IMR-90 (cell line): ENCODE data around the gene TMEM184B. TPM values are rescaled to one million over a fixed set of nuclear protein-coding genes. Genes with fewer than 3 reads are reported as not detected.

Experiments used
- ATAC-seq: fragments of 200-7000 bp; cut with Tn5 transposase; 2 replicates; pipeline ENCODE4 v1.9.1; 2020; ENCODE audit warnings: low read depth, mild to moderate bottlenecking, moderate library complexity
- BruUV-seq: library from RNA; stranded (reverse); fragments of 400-500 nt; replicated peaks from 2 replicates; lab custom pipeline; 2021; lab: Mats Ljungman, UMichigan
- CTCF ChIA-PET: fragments of 300-600 bp; formaldehyde crosslinking; extraction: SDS; loops from one replicate; lab custom pipeline; 2021; ENCODE audit warnings: antibody characterized with exemption; lab: Yijun Ruan, JAX
- POLR2A ChIA-PET: fragments of 300-600 bp; sonication (Branson Sonifier 250); formaldehyde crosslinking; loops from one replicate; lab custom pipeline; 2022; ENCODE audit warnings: antibody characterized with exemption; ENCODE audit not compliant: unreplicated experiment; lab: Charles Lee
- DNase-seq: peaks from one replicate; pipeline ENCODE4 v3.0.0; 2013
- H2AFZ ChIP-seq: replicated peaks from 2 replicates; pipeline ENCODE3; 2013; ENCODE audit warnings: low read length, mild to moderate bottlenecking; ENCODE audit not compliant: poor library complexity
- H2AK5ac ChIP-seq: 2 replicates; pipeline ENCODE4 v1.6.1; 2013; ENCODE audit warnings: low read depth, low read length, inconsistent platforms
- H2AK9ac ChIP-seq: replicated peaks from 2 replicates; pipeline ENCODE3; 2013; ENCODE audit warnings: mild to moderate bottlenecking, low read depth, low read length, moderate library complexity; ENCODE audit not compliant: poor library complexity
- H2BK120ac ChIP-seq: 2 replicates; pipeline ENCODE4 v1.6.1; 2013; ENCODE audit warnings: low read depth, low read length, inconsistent platforms
- H2BK15ac ChIP-seq: 3 replicates; pipeline ENCODE4 v1.6.1; 2013; ENCODE audit warnings: low read depth, low read length, inconsistent platforms
- H2BK20ac ChIP-seq: 2 replicates; pipeline ENCODE4 v1.6.1; 2013; ENCODE audit warnings: low read depth, mild to moderate bottlenecking, inconsistent platforms, low read length, moderate library complexity
- H2BK5ac ChIP-seq: 2 replicates; pipeline ENCODE4 v1.6.1; 2013; ENCODE audit warnings: mild to moderate bottlenecking, low read depth, low read length, inconsistent platforms; ENCODE audit not compliant: poor library complexity, severe bottlenecking
- H3K14ac ChIP-seq: replicated peaks from 2 replicates; pipeline ENCODE4 v1.6.1; 2013; ENCODE audit warnings: low read depth, low read length, inconsistent platforms
- H3K18ac ChIP-seq: 2 replicates; pipeline ENCODE4 v1.6.1; 2013; ENCODE audit warnings: low read depth, low read length, control low read depth
- H3K23ac ChIP-seq: 2 replicates; pipeline ENCODE4 v1.6.1; 2013; ENCODE audit warnings: low read depth, low read length, inconsistent platforms
- H3K27ac ChIP-seq: 2 replicates; pipeline ENCODE4 v1.5.1; 2013; ENCODE audit warnings: mild to moderate bottlenecking, control low read depth, low read length; ENCODE audit not compliant: insufficient read depth
- H3K27me3 ChIP-seq: 2 replicates; pipeline ENCODE4 v1.6.1; 2013; ENCODE audit warnings: low read length; ENCODE audit not compliant: control insufficient read depth, insufficient read depth
- H3K36me3 ChIP-seq: 2 replicates; pipeline ENCODE4 v1.6.1; 2013; ENCODE audit warnings: low read length, mixed read lengths; ENCODE audit not compliant: control insufficient read depth, insufficient read depth
- H3K4ac ChIP-seq: 2 replicates; pipeline ENCODE4 v1.6.1; 2013; ENCODE audit warnings: low read depth, low read length, inconsistent platforms
- H3K4me1 ChIP-seq: 2 replicates; pipeline ENCODE4 v1.6.1; 2013; ENCODE audit warnings: low read length, mixed read lengths; ENCODE audit not compliant: control insufficient read depth, insufficient read depth
- H3K4me2 ChIP-seq: 2 replicates; pipeline ENCODE4 v1.6.1; 2013; ENCODE audit warnings: low read depth, mild to moderate bottlenecking, control low read depth, low read length, moderate library complexity
- H3K4me3 ChIP-seq: 2 replicates; pipeline ENCODE4 v1.5.1; 2013; ENCODE audit warnings: low read depth, mild to moderate bottlenecking, control low read depth, low read length, moderate library complexity; ENCODE audit not compliant: insufficient read depth
- H3K56ac ChIP-seq: 2 replicates; pipeline ENCODE4 v1.6.1; 2013; ENCODE audit warnings: low read length, inconsistent platforms; ENCODE audit not compliant: insufficient read depth; ENCODE audit errors: extremely low read depth
- H3K79me1 ChIP-seq, 2 experiments: 2 replicates each; pipeline ENCODE4 v1.6.1; 2013; ENCODE audit warnings: low read length in 2 of 2, inconsistent platforms in 1 of 2, low read depth in 1 of 2
- H3K9ac ChIP-seq: 2 replicates; pipeline ENCODE4 v1.6.1; 2013; ENCODE audit warnings: low read depth, low read length, control low read depth
- H3K9me1 ChIP-seq: 2 replicates; pipeline ENCODE4 v1.6.1; 2013; ENCODE audit warnings: low read length, inconsistent platforms; ENCODE audit not compliant: insufficient read depth
- H3K9me3 ChIP-seq: 2 replicates; pipeline ENCODE4 v1.6.1; 2013; ENCODE audit warnings: low read length; ENCODE audit not compliant: control insufficient read depth, insufficient read depth
- H4K20me1 ChIP-seq: 2 replicates; pipeline ENCODE4 v1.6.1; 2013; ENCODE audit warnings: low read length, inconsistent platforms; ENCODE audit not compliant: insufficient read depth
- H4K5ac ChIP-seq: 2 replicates; pipeline ENCODE4 v1.6.1; 2013; ENCODE audit warnings: mild to moderate bottlenecking, low read depth, low read length, control low read depth
- H4K8ac ChIP-seq, 2 experiments: 2 replicates each; pipeline ENCODE4 v1.6.1; 2013; ENCODE audit warnings: low read depth in 2 of 2, low read length in 2 of 2, control low read depth in 1 of 2, inconsistent platforms in 1 of 2
- H4K91ac ChIP-seq: 2 replicates; pipeline ENCODE4 v1.6.1; 2013; ENCODE audit warnings: low read depth, low read length, inconsistent platforms; ENCODE audit not compliant: insufficient read depth
- CEBPB ChIP-seq: IDR thresholded peaks from 2 replicates; pipeline ENCODE4 v1.6.1; 2012; ENCODE audit warnings: low read depth, low read length, improper control_type of control experiment
- CHD1 ChIP-seq: IDR thresholded peaks from 2 replicates; pipeline ENCODE4 v1.6.1; 2012; ENCODE audit warnings: low read depth, low read length, improper control_type of control experiment
- FOS ChIP-seq: fragments of 150-350 bp; IDR thresholded peaks from 2 replicates; pipeline ENCODE4 v1.6.1; 2016; ENCODE audit warnings: low read depth, low read length
- NFE2L2 ChIP-seq: fragments of 150-350 bp; IDR thresholded peaks from 2 replicates; pipeline ENCODE4 v1.6.1; 2016; ENCODE audit warnings: low read depth, mild to moderate bottlenecking, low read length
- RFX5 ChIP-seq: IDR thresholded peaks from 2 replicates; pipeline ENCODE4 v1.8.0; 2012; ENCODE audit warnings: low read depth, mild to moderate bottlenecking, low read length, moderate library complexity
- WGBS, 2 experiments: methylation state at CpG; one replicate each; pipeline versions ENCODE4 v1.1.5 to v1.1.7; 2013; ENCODE audit warnings: missing lambda C conversion rate in 2 of 2; ENCODE audit not compliant: insufficient read length in 1 of 2; ENCODE audit errors: extremely low coverage in 2 of 2; 5-methylcytosine and 5-hydroxymethylcytosine counted together
- dilution Hi-C: fragments of 300-500 bp; cut with HindIII; formaldehyde crosslinking; loops from one replicate; pipeline ENCODE4 v1.14.3; 2018; ENCODE audit warnings: low sequenced_read_pairs; ENCODE audit not compliant: unreplicated experiment
- in situ Hi-C: fragments of 300-500 bp; cut with MboI; formaldehyde crosslinking; loops from 3 replicates; pipeline ENCODE4 v1.14.3; 2019; ENCODE audit warnings: low sequenced_read_pairs, inconsistent platforms, mixed read lengths
- intact Hi-C: fragments of 100-400 bp; cut with micrococcal nuclease; formaldehyde crosslinking; loops from 2 replicates; pipeline ENCODE4 v1.10.0; 2022
- polyA plus RNA-seq, 3 experiments: library from polyadenylated mRNA; depleted of rRNA; stranded (reverse); fragments of >200 nt; gene quantifications; 2 replicates each; pipeline ENCODE4 v1.2.3, GENCODE V29; 2012; ENCODE audit warnings: low replicate concordance in 1 of 3
- total RNA-seq: library from RNA; depleted of rRNA; stranded (reverse); fragments of >200 nt; gene quantifications from 2 replicates; pipeline ENCODE4 v1.2.3, GENCODE V29; 2012

The TMEM184B gene
- total and polyA plus RNA-seq, 2 of the 4 experiments (the other 2 are of a cell fraction) = 9.1 to 81.1 TPM

DNA sequence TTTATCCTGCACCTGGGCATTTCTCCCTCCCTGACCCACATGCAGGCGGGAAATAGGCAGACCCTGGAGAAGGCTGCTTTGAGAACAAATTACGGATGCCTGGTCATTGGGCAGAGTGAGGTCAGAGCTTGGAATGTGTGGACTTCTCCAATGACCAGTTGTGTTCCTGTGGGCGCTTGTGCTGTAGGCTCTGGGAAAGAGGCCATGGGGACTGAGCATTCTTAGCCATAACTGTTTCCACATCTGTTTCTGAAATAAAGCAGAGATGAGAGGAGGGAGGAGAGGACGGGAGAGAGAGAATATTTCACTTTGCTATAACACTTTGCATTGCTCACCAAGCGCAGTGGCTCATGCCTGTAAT lies 11.2 kb upstream of the TMEM184B start:
- H3K9me1 ChIP-seq = peaks cover 24% of the 10 kb centered on the region
- H4K8ac ChIP-seq = peak overlapping the region in 1 of 2 experiments; percentile 26; a peak in 1 of 4 replicates
- no CpG with 5 or more reads among the region's 5 CpGs for WGBS, 2 experiments
- no peak overlapping the region for H3K23ac ChIP-seq
- H4K91ac ChIP-seq = no peak overlapping the region; the same call in 1 of the 2 replicates
- CTCF ChIA-PET = interaction anchor here (1.0 kb wide), 1 partner anchor 232 kb away, joined by 8 read pairs; no protein-coding TSS in a partner anchor
- DNase-seq = peak; percentile 96
- H3K27me3 ChIP-seq = no peaks in the 10 kb centered on the region
- peak overlapping the region; percentile 49 for H2BK120ac ChIP-seq
- H3K4me1 ChIP-seq = peaks cover 12% of the 10 kb centered on the region
- BruUV-seq = no TSS peak
- no peak overlapping the region for H3K56ac ChIP-seq
- H4K20me1 ChIP-seq = peaks cover 12% of the 10 kb centered on the region
- H3K36me3 ChIP-seq = peaks cover 15% of the 10 kb centered on the region
- H2BK20ac ChIP-seq = peak overlapping the region; percentile 43; the same call in 1 of the 2 replicates
- peak overlapping the region; percentile 2; the same call in 1 of the 2 replicates for H3K18ac ChIP-seq
- peak overlapping the region; percentile 62; the same call in 1 of the 2 replicates for H3K27ac ChIP-seq
- H4K5ac ChIP-seq = peak overlapping the region; percentile 16; the same call in 1 of the 2 replicates
- no peak overlapping the region for H3K14ac ChIP-seq
- peak overlapping the region; percentile 18 for H2AK9ac ChIP-seq
- peak; percentile 89 for ATAC-seq
- in situ Hi-C loops = no loop called here
- TF ChIP-seq FOS (0 out of 2 replicates have a peak, but pooled peaks have one; percentile 2), RFX5 (no peak), CHD1 (0 out of 2 replicates have a peak, but pooled peaks have one; percentile 58), NFE2L2 (peak; percentile 36; the same call in 1 of the 2 replicates), CEBPB (no peak)
- no peak overlapping the region for H3K4me3 ChIP-seq
- peak overlapping the region; percentile 70 for H3K4ac ChIP-seq
- H3K4me2 ChIP-seq = peak overlapping the region; percentile 29; the same call in 1 of the 2 replicates
- POLR2A ChIA-PET = no interaction called here
- H2BK5ac ChIP-seq = peak overlapping the region; percentile 63
- H3K9me3 ChIP-seq = no peaks in the 10 kb centered on the region
- peak overlapping the region; percentile 7 for H2AFZ ChIP-seq
- H2AK5ac ChIP-seq = peak overlapping the region; percentile 92; the same call in 1 of the 2 replicates
- H3K9ac ChIP-seq = no peak overlapping the region
- intact Hi-C loops = loop anchor here (1.0 kb wide), 1 partner anchor 66 kb away; no protein-coding TSS in a partner anchor
- H3K79me1 ChIP-seq = peaks cover 5 to 32% of the 10 kb centered on the region in 2 experiments
- dilution Hi-C loops = no loop called here
- peak overlapping the region; percentile 7; the same call in 1 of the 3 replicates for H2BK15ac ChIP-seq
